ENCODE results near the gene SPG21.

The SPG21 gene

GRCh38 chr15:64969401-64969800 lies 20.3 kb downstream of the SPG21 start:
- POLR2A ChIA-PET = no interaction called here
- H3K9me3 ChIP-seq (ENCODE audit: control insufficient read depth, insufficient read depth, low read depth, low read length) = no peaks in the 10 kb centered on the region
- TF ChIP-seq ZNF776 (tag by site-specific recombination; IDR thresholded peaks at IDR 0.05; ENCODE audit: borderline replicate concordance) (no peak), ZIC2 (tag by site-specific recombination; IDR thresholded peaks at IDR 0.05) (no peak), ZNF341 (tag by site-specific recombination; IDR thresholded peaks at IDR 0.05; ENCODE audit: low read depth) (no peak), ZNF132 (tag by site-specific recombination; IDR thresholded peaks at IDR 0.05; ENCODE audit: borderline replicate concordance) (no peak), IKZF3 (tag by site-specific recombination; IDR thresholded peaks at IDR 0.05) (no peak), ZNF311 (tag by site-specific recombination; IDR thresholded peaks at IDR 0.05; ENCODE audit: borderline replicate concordance) (no peak), SALL2 (tag by site-specific recombination; IDR thresholded peaks at IDR 0.05; ENCODE audit: borderline replicate concordance) (no peak)
- CTCF ChIA-PET = no interaction called here
- H3K36me3 ChIP-seq (ENCODE audit: control insufficient read depth in 2 of 2, insufficient read depth in 1 of 2, low read length in 2 of 2) = peaks cover 15 to 57% of the 10 kb centered on the region in 2 experiments; a peak in 2 of 3 replicates
- no peaks in the 10 kb centered on the region for H3K4me1 ChIP-seq (ENCODE audit: control insufficient read depth, insufficient read depth, low read length)
- no peak overlapping the region for H3K27ac ChIP-seq (ENCODE audit: extremely low read depth, low read depth, low read length)
- H3K4me3 ChIP-seq (ENCODE audit: low read depth, low read length) = no peak overlapping the region

- H3K9me3 ChIP-seq (ENCODE audit: control insufficient read depth, insufficient read depth, low read depth, low read length) = no peaks in the 10 kb centered on the region
- ChIA-PET POLR2A (no interaction called here), CTCF (no interaction called here)
- no peak overlapping the region for H3K27ac ChIP-seq (ENCODE audit: extremely low read depth, low read depth, low read length)
- H3K4me1 ChIP-seq (ENCODE audit: control insufficient read depth, insufficient read depth, low read length) = no peaks in the 10 kb centered on the region
- no peak overlapping the region for H3K4me3 ChIP-seq (ENCODE audit: low read depth, low read length)
- TF ChIP-seq, protein P1, sequence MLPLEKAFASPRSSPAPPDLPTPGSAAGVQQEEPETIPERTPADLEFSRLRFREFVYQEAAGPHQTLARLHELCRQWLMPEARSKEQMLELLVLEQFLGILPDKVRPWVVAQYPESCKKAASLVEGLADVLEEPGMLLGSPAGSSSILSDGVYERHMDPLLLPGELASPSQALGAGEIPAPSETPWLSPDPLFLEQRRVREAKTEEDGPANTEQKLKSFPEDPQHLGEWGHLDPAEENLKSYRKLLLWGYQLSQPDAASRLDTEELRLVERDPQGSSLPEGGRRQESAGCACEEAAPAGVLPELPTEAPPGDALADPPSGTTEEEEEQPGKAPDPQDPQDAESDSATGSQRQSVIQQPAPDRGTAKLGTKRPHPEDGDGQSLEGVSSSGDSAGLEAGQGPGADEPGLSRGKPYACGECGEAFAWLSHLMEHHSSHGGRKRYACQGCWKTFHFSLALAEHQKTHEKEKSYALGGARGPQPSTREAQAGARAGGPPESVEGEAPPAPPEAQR (tag by site-specific recombination; IDR thresholded peaks at IDR 0.05) = no peak
- TF ChIP-seq ZNF354C (tag by site-specific recombination; IDR thresholded peaks at IDR 0.05; ENCODE audit: borderline replicate concordance, low read depth) (no peak), ZBTB21 (tag by site-specific recombination; IDR thresholded peaks at IDR 0.05) (no peak)
- peaks cover 16 to 68% of the 10 kb centered on the region in 2 experiments; a peak in 2 of 3 replicates for H3K36me3 ChIP-seq (ENCODE audit: control insufficient read depth in 2 of 2, insufficient read depth in 1 of 2, low read length in 2 of 2)
Observed at GRCh38 chr15:64961013-64961412, 28.7 kb downstream of the SPG21 start.

- no peak overlapping the region for H3K4me3 ChIP-seq (ENCODE audit: low read depth, low read length)
- no peaks in the 10 kb centered on the region for H3K9me3 ChIP-seq (ENCODE audit: control insufficient read depth, insufficient read depth, low read depth, low read length)
- no peak overlapping the region for H3K27ac ChIP-seq (ENCODE audit: extremely low read depth, low read depth, low read length)
- CTCF ChIA-PET = no interaction called here
- H3K4me1 ChIP-seq (ENCODE audit: control insufficient read depth, insufficient read depth, low read length) = no peaks in the 10 kb centered on the region
- H3K36me3 ChIP-seq (ENCODE audit: control insufficient read depth in 2 of 2, insufficient read depth in 1 of 2, low read length in 2 of 2) = peaks cover 16 to 69% of the 10 kb centered on the region in 2 experiments; a peak in 2 of 3 replicates
- POLR2A ChIA-PET = no interaction called here
- TF ChIP-seq RBAK (tag by site-specific recombination; IDR thresholded peaks at IDR 0.05) (no peak), PATZ1 (tag by site-specific recombination; IDR thresholded peaks at IDR 0.05) (no peak), ZNF654 (tag by site-specific recombination; IDR thresholded peaks at IDR 0.05; ENCODE audit: low read depth) (no peak), ZNF239 (tag by site-specific recombination; IDR thresholded peaks at IDR 0.05) (no peak)
Observed at GRCh38 chr15:64960153-64960552, 29.6 kb downstream of the SPG21 start.

GRCh38 chr15:64959128-64959527 lies 30.6 kb downstream of the SPG21 start:
- Histone ChIP-seq H3K4me1 (ENCODE audit: control insufficient read depth, insufficient read depth, low read length) (no peaks in the 10 kb centered on the region), H3K4me3 (ENCODE audit: low read depth, low read length) (no peak overlapping the region), H3K9me3 (ENCODE audit: control insufficient read depth, insufficient read depth, low read depth, low read length) (no peaks in the 10 kb centered on the region), H3K36me3 (ENCODE audit: control insufficient read depth in 2 of 2, insufficient read depth in 1 of 2, low read length in 2 of 2) (peaks cover 12 to 60% of the 10 kb centered on the region in 2 experiments; a peak in 2 of 3 replicates), H3K27ac (ENCODE audit: extremely low read depth, low read depth, low read length) (no peak overlapping the region)
- TF ChIP-seq ZNF114 (tag by site-specific recombination; IDR thresholded peaks at IDR 0.05) (no peak), BCL6B (tag by site-specific recombination; IDR thresholded peaks at IDR 0.05) (no peak)
- TF ChIP-seq, protein P2, sequence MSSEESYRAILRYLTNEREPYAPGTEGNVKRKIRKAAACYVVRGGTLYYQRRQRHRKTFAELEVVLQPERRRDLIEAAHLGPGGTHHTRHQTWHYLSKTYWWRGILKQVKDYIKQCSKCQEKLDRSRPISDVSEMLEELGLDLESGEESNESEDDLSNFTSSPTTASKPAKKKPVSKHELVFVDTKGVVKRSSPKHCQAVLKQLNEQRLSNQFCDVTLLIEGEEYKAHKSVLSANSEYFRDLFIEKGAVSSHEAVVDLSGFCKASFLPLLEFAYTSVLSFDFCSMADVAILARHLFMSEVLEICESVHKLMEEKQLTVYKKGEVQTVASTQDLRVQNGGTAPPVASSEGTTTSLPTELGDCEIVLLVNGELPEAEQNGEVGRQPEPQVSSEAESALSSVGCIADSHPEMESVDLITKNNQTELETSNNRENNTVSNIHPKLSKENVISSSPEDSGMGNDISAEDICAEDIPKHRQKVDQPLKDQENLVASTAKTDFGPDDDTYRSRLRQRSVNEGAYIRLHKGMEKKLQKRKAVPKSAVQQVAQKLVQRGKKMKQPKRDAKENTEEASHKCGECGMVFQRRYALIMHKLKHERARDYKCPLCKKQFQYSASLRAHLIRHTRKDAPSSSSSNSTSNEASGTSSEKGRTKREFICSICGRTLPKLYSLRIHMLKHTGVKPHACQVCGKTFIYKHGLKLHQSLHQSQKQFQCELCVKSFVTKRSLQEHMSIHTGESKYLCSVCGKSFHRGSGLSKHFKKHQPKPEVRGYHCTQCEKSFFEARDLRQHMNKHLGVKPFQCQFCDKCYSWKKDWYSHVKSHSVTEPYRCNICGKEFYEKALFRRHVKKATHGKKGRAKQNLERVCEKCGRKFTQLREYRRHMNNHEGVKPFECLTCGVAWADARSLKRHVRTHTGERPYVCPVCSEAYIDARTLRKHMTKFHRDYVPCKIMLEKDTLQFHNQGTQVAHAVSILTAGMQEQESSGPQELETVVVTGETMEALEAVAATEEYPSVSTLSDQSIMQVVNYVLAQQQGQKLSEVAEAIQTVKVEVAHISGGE (tag by site-specific recombination; conservative IDR thresholded peaks at IDR 0.05; ENCODE audit: low read depth) = no peak
- POLR2A ChIA-PET = interaction anchor here (1.1 kb wide), 1 partner anchor 76 kb away, joined by 3 read pairs; no protein-coding TSS in a partner anchor
- CTCF ChIA-PET = interaction anchor here (0.6 kb wide), 2 partner anchors 21 to 1105 kb away, joined by 3 read pairs; no protein-coding TSS in a partner anchor
